GM18951 (cell line): ENCODE data around the gene ORM1.

Source experiments
- POLR2A ChIP-seq: IDR thresholded peaks from 4 replicates; pipeline ENCODE4 v1.6.1; 2011; ENCODE audit warnings: mild to moderate bottlenecking; ENCODE audit not compliant: insufficient read length, insufficient read depth; ENCODE audit errors: extremely low read depth
- in situ Hi-C: fragments of 300-500 bp; cut with MboI; formaldehyde crosslinking; loops from one replicate; pipeline ENCODE4 v1.12.0; 2022; ENCODE audit warnings: low sequenced_read_pairs, mixed read lengths, inconsistent platforms; ENCODE audit not compliant: unreplicated experiment

Gene ORM1

DNA sequence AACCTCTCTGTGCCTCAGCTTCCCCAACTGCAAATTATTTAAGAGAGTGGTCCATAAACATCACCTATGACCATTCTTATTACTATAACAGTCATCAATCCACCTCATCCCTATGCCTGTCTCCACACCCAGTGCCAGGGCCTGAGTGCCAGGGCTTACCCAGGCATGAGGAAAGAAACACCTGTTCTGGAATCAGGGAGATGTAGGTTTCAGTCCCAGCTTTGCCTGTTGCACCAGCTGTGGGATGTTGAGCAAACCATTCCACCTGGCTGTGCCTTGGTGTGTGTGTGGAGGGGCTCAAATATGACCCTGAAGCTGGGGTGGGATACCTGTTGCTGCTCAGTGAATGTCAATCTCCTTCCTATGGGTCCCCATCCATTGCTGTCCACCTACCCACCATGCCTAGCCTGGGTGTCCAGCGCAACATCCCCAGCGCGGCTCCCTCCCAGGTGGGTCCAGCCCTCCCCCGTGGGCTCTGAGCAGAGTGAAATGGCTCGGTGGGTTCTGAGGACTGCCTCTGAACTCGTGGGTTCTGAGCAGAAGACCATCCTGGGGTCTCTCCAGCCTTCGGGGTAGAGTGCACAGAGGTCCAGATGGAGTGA, 48.5 kb downstream of the ORM1 start:
- TF ChIP-seq POLR2A = no peak
- in situ Hi-C loops = no loop called here

DNA sequence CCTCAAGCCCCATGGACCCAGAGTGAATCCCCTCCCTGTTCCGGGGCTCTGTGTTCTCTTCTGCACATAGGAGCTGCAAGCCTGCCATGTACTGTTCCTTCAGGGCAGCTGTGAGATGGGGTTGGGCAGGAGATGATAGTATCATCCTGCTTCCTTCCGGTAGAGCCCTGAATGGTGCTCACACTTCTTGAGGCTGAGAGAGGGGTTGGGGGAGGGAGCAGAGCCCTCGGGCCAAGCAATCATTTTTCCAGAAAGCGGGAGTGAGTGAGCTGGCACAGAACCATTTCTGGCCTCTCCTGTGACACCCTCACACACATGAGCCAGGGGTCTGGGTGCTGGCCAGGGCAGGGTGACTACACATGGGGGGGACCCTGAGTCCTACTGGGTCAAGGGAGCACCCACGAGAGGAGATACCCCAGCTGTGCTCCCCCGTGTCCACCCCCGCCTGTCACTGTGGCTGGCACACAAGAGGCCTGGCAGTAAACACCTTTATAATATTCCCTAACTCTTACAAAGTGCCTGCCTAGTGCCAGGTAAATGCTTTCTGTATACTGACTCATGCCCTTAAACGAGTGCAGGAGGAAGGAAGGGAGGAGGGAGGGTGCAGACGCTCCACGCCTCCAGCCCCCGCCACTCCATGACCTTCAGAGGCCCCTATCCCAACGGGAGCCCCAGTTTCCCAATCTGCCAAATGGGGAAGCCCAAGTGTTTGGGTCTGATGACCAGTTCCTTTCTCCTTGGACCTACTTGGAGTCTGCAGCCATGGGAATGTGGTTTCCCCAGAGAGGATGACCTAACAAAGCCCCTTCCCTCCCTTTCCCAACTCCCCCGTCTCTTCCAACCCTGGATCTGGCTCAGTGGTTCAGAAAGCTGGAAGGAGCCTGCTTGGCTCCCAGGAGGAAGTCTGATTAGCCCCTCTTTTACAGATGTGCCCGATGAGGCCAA, 49.3 kb downstream of the ORM1 start:
- in situ Hi-C loops = no loop called here
- TF ChIP-seq POLR2A = no peak

DNA sequence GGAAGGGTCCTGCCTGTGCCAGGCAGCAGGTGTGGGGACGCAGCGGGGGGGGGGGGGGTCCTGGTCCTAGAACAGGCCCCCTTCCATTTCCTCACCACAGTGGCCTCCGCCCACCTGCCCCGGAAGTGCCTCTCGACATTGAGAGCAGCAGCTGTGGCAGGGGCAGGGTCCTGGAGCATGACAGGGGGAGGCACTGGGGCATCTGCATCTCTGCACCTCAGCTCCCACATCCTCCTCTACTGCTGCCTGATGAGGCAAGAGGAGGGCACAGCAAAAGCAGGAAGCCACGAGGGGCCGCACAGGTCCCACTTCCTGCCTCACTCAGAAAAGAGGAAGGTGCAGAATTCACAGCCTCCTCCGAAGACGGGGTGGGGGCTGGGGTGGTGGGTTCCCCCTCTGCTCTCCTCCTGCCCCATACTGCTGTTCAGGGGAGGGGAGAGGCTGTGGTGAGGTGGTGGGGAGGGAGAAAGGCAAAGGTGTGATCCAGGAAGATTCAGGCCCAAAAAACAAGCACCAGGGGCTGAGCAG, 50.1 kb downstream of the ORM1 start:
- TF ChIP-seq POLR2A = peak; percentile 60
- in situ Hi-C loops = no loop called here

DNA sequence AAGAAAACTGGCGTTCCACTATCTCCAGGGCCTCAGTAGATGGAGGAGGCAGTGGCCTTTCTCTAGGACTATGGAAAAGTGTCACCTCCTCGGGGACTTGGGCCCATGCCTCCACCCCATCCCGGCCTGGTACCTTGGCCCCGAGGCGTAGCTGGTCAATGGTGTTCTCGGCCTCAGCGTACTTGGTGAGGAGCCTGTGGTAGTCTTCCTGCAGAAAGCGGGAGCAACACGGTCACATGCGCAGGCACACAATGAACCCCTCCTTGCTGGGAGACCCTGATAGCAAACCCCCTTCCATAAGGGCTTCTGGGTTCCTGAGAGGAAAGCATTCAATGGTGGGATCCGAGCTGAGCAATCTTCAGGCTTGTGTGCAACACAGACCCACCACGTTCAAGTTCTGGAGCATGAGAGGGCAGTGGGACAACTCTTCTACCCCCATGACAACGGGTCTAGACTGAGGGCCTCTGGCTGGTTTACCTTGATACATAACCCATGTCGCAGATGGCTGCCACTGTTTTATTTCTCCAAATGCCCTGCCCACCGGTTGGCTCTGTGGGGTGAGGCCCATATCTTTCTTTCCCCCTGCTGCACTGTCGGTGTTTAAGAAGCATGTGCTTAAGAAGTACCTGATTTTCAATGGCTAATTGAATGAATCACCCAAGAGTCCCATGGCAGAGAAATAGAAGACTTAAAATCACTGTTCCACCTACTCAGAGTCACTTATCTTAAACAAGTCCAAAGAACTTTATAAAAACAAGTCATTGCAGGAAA, 51.2 kb downstream of the ORM1 start:
- TF ChIP-seq POLR2A = no peak
- in situ Hi-C loops = no loop called here

DNA sequence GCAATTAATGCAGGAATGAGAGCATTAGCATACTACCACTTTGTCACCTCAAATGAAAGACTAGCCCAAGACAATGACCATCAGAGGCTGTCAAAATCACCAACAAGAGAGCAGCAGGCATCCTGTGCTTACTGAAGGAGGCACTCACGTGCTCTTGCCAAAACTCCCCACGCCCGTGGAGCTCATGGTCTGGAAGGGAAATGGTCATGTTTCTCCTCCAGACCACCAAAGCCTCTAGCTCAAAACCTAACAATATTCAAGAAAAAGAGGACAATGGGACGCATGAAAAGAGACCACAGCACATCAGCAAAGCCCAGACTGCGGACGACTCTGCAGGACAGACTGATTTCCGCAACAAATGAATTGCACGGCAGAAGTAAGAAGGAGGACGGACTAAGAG, 52.0 kb downstream of the ORM1 start:
- no peak for TF ChIP-seq POLR2A
- in situ Hi-C loops = no loop called here

DNA sequence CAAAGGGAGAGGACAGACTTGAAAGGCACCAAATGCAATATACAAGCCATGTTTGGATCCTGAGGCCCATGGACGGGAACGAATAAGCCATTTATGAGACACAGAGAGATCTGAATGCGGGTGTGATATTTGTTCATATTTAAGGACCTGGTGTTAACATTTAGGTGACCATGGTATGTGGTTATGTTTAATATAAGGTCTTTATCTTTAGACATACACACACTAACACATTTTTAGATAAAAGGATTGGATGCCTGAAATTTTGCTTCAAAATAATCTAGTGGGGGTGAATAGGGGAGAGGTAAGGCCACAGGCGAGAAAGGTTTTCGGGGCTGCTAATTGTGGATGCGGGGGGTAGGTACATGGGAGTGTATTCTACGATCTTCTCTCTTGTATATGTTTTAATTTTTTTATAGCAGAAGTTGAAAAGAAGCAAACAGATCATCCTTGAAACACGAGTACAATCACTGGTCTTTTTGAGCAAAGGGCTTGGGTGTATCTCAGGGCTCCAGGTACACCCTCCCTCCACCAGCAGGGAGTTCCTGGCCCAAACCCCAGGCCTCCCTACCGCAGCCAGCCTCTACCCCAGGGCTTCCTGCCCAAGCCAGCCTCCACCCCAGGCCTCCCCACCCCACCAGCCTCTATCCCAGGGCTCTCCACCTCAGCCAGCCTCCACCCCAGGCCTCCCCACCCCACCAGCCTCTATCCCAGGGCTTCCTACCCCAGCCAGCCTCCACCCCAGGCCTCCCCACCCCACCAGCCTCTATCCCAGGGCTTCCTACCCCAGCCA, 52.7 kb downstream of the ORM1 start:
- TF ChIP-seq POLR2A = no peak
- in situ Hi-C loops = no loop called here
